ENCODE results near the gene RAB40B.

DNA sequence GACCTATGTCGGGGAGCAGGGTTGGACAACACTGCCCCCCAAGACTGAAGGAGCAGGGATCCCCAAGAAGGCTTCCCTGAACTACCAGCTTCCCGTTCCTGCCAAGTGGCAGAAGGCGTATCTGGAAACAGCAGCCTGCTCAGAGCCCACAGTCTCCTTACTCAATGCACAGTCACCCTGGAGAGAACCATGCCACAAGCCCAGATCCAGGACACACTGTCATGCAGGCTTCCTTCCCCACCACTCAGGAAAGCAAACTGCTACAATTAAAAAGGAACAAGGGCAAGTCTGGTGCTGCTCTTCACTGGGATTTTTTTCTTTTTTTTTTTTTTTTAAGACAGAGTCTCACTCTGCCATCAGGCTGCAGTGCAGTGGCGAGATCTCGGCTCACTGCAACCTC is 58.5 kb downstream of the RAB40B start:
- TF ChIP-seq, protein P1, sequence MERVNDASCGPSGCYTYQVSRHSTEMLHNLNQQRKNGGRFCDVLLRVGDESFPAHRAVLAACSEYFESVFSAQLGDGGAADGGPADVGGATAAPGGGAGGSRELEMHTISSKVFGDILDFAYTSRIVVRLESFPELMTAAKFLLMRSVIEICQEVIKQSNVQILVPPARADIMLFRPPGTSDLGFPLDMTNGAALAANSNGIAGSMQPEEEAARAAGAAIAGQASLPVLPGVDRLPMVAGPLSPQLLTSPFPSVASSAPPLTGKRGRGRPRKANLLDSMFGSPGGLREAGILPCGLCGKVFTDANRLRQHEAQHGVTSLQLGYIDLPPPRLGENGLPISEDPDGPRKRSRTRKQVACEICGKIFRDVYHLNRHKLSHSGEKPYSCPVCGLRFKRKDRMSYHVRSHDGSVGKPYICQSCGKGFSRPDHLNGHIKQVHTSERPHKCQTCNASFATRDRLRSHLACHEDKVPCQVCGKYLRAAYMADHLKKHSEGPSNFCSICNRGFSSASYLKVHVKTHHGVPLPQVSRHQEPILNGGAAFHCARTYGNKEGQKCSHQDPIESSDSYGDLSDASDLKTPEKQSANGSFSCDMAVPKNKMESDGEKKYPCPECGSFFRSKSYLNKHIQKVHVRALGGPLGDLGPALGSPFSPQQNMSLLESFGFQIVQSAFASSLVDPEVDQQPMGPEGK (CRISPR knock-in tag; IDR thresholded peaks at IDR 0.05; ENCODE audit: borderline replicate concordance): no peak
- no peak for TF ChIP-seq TOX (CRISPR knock-in tag; IDR thresholded peaks at IDR 0.05; ENCODE audit: borderline replicate concordance)
- TF ChIP-seq ZNF70 (CRISPR knock-in tag; IDR thresholded peaks at IDR 0.05): no peak
- TF ChIP-seq, protein P2, sequence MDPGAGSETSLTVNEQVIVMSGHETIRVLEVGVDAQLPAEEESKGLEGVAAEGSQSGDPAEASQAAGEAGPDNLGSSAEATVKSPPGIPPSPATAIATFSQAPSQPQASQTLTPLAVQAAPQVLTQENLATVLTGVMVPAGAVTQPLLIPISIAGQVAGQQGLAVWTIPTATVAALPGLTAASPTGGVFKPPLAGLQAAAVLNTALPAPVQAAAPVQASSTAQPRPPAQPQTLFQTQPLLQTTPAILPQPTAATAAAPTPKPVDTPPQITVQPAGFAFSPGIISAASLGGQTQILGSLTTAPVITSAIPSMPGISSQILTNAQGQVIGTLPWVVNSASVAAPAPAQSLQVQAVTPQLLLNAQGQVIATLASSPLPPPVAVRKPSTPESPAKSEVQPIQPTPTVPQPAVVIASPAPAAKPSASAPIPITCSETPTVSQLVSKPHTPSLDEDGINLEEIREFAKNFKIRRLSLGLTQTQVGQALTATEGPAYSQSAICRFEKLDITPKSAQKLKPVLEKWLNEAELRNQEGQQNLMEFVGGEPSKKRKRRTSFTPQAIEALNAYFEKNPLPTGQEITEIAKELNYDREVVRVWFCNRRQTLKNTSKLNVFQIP (CRISPR knock-in tag; IDR thresholded peaks at IDR 0.05; ENCODE audit: borderline replicate concordance, low read depth): no peak
- no peak for TF ChIP-seq ARNTL (CRISPR knock-in tag; IDR thresholded peaks at IDR 0.05; ENCODE audit: borderline replicate concordance, low read depth)
- no peak for TF ChIP-seq GLIS3 (CRISPR knock-in tag; IDR thresholded peaks at IDR 0.05)
- TF ChIP-seq ZFP30 (CRISPR knock-in tag; IDR thresholded peaks at IDR 0.05): no peak

Measured in SK-N-SH treated with all-trans-retinoic acid at 6 μM for 48 hours (cell line).